COLO829 (cell line): ENCODE measurements around the gene PPIC.

Source experiments
- DNase-seq: peaks from one replicate; pipeline ENCODE4 v3.0.0; 2012; ENCODE audit warnings: low spot score

The PPIC gene

DNA sequence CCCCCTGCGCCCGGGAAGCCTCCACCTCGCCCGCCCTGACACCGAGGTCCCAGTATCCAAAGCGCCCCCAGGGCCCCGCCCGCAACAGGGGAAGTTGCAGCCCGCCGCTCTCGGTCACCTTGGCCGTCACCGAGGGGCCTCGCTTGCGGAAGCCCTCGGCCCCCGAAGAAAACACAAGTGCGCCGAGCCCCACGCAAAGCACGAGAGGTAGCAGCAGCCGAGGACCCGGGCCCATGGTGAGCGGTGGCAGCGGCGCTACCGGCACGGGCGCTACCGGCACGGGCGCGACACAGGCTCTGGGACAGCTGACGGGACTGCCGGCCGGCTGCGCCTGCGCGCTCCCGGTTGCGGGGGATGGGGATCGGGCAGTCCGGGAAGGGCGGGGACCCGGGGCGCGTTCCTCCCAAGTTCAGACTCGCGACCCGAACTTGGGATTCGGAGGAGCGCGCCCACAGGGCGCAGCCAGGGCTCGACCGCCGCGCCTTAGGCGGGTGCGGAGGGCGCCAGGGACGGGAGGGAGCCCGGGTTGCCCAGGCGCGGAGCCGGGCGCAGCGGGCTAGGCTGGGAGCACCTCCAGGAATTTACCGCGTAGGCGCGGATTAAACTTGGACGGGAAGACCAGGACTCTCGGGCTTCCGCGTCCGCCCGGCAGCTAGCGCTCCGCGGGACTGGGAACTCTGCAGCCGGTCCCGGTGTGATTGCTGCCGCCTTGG is at the start of gene PPIC:
Gene PPIC (minus strand): TSS at position 335 of the 713 bp plus-strand sequence. CDS start 100 bp downstream, at position 235.
- peak; percentile 38 for DNase-seq

DNA sequence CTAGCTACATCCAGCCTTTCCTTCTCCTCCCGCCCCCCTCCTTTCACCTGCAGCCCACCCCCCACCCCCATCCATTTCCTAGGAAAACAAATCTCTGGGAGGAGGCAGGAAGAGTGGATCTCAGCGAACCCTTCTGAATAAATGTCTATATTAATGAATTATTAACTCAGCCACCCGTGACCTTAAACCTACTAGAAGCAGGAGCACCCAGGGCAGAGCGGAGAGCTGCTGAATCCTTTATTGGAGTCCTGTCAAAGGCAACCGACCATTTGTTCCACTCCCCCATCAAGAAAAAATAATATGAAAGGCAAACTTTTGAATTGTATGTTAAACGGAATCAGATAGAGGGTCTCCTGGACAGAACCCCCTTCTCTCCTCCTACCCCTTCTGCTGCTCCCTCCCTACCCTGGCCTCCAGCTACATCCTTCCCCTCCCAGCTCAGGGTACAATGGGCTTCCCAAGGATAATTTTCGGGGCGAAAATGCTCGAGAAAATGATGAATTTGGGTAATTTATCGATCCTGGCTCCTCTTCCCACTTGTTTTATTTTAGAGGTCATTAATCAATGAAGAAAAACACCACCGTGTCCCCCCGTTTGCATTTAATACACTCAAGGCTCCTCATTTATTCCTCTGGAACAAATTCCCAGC is 49.2 kb upstream of the PPIC start:
- no peak for DNase-seq

- no peak for DNase-seq
Measured at GRCh38 chr5:123084730-123085605, 48.4 kb upstream of the PPIC start.

GRCh38 chr5:123083298-123083697 is 46.8 kb upstream of the PPIC start:
- DNase-seq = no peak

- DNase-seq = no peak
Measured at GRCh38 chr5:123080215-123080614, 43.7 kb upstream of the PPIC start.

GRCh38 chr5:123075521-123076163 is 39.1 kb upstream of the PPIC start:
- DNase-seq = no peak

GRCh38 chr5:123068368-123068938 is 31.9 kb upstream of the PPIC start:
- no peak for DNase-seq

GRCh38 chr5:123066016-123066415 is 29.5 kb upstream of the PPIC start:
- no peak for DNase-seq

GRCh38 chr5:123059455-123059854 is 22.9 kb upstream of the PPIC start:
- no peak for DNase-seq

DNA sequence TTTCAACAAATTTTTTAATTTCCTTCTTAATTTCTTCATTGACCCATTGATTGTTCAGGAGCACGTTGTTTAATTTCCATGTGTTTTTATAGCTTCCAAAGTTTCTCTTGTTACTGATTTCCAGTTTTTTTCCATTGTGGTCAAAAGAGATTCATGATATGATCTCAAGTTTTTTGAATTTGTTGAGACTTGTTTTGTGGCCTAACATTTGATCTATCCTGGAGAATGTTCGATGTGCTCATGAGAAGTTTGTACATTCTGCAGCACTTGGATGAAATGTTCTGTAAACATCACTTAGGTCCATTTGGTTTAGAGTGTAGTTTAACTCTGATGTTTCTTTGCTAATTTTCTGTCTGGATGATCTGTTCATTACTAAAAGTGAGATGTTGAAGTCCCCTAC is 14.7 kb upstream of the PPIC start:
- no peak for DNase-seq

DNA sequence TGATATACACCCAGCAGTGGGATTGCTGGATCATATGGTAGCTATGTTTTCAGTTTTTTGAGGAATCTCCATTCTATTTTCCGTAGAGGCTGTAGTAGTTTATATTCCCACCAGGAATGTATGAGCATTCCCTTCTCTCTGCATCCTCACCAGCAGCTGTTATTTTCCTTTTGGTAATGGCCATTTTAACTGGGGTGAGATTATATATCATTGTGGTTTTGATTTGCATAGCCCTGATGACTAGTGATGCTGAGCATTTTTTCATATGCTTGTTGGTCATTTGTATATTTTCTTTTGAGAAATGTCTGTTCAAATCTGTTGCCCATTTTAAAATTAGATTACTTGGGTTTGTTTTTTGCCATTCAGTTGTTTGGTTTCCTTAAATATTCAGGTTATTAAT is 11.2 kb upstream of the PPIC start:
- no peak for DNase-seq

- DNase-seq = no peak
Measured at GRCh38 chr5:123046222-123046621, 9.7 kb upstream of the PPIC start.

DNA sequence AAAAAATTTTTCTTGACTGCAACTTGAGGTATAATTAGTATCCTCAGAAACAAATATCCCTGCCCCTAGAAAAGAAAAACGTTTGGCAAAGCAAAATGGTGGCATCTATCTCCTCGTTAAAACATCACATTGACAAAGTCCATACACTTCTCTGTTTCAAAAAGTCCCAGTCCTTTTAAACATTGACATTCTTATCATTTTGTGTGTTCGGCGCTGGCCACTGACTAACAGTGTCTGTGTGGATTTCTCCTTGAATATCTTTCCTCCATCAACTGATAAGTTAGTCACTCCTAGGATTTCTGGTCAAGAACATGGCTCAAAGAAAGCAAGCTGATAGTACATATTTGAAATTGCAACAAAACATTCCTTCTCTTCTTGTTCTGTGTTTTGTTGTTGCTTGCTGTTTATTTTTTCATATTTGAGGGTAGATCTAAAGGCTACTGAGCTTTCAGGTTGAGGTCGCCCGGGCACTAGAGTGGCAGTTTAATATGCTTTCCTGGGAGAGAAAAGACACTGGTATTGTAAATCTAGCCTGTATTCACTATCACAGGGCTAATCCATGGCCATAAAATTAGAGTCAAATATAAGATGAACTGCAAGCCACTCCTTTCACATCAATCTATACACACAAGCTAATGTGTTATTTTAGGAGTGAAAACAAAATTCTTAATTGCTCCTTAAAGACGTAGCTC is 8.5 kb upstream of the PPIC start:
- no peak for DNase-seq

- no peak for DNase-seq
Measured at GRCh38 chr5:123039673-123040072, 3.1 kb upstream of the PPIC start.

DNA sequence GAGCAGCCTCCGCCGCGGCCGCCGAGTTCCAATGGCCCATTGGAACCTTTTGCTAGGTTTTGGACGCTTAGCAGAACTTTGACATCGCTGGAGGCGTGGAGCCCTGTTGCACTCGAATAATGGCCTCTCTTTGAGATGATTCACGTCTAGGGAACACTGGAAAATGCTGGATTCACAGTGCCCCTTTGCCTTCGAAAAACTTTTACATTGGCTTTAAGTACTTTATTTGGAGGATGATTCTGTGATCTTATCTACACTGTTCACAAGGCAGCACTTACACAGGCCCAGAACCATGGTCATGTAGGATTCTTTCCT is 536 bp upstream of the PPIC start:
- DNase-seq = no peak

DNA sequence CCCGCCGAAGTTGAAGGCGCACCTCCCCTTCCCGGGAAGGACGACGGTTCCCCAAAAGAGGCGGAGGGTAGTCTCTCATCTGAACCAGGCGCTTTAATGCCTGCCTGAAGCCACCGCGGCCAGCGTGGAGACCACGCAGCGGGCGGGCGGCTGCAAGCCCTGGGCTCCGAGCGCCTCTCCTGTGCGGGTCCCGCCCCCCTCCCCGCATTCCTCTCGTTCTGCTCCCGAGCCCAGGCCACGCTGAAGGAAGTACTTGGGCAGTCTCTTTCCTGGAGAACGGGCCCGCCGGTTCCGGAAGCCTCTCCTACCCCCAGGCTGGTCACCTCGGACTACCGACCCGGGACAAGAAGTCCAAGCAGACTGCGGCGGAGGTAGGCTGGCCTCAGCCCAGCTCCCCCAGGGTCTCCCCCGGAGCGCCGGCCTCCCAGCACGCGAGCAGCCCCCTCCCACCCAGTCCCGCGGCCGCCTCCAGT is 571 bp downstream of the PPIC start:
- no peak for DNase-seq

- DNase-seq = peak; percentile 4
Measured at GRCh38 chr5:123035360-123035917, 1.1 kb downstream of the PPIC start.

DNA sequence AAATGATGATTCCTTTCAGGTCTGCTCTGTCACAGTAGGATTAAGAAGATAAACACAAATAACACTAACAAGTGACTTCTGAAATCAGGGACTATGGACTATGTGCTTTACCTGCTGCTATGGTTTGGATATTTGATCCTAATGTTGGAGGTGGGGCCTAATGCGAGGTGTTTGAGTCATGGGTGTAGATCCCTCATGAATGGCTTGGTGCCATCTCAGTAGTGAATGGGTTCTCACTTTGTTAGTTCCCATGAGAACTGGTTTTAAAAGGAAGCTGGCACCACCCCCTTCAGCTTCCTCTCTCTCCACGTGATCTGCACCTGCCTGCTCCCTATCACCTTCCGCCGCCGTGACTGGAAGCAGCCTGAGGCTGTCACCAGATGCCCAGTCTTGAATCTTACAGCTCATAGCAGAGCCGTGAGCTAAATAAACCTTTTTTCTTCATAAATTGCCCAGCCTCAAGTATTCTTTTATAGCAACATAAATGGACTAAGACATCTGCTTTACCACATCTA is 3.3 kb downstream of the PPIC start:
- DNase-seq = no peak

DNA sequence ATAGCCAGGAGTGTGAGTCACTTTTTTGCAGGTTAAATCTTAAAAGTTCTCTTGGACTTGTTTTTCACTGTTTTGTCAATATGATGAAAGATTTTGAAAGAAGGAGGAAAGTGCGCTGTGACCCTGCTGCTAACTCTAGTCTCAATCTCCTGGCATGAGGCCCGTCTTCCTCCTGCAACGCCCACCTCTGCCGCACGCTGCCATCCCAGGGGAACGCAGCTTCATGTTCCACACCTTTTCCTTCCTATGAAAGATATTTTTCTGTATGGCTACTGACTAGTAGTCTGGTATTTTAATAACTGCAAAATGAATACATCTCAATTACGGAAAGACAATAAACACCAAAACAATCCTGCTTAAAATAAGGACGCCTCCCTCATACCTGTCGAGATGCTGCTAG is 8.3 kb downstream of the PPIC start:
- no peak for DNase-seq

GRCh38 chr5:123014689-123015088 is 21.8 kb downstream of the PPIC start:
- no peak for DNase-seq

DNA sequence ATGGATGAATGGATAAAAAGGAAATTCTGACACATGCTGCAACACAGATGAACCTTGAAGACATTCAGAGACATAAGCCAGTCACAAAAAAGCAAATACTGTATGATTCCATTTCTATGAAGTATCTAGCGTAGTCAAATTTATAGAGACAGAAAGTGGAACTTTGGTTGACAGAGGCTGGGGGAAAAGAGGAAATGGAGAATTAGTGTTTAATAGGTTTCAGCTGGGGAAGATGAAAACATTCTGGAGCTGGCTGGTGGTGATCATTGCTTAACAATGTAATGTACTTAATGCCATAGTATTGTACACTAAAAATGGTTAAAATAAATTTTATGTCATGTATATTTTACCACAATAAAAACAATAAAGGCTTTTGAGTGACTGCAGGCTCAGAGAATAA is 24.2 kb downstream of the PPIC start:
- no peak for DNase-seq
